Measurements from ENCODE around the gene CLOCK. TPM values are rescaled to one million over a fixed set of nuclear protein-coding genes. Genes with fewer than 3 reads are reported as not detected.

Gene CLOCK
- total and polyA plus RNA-seq, 9 of the 15 experiments (the other 6 are each of a cell fraction or from before 2014, with no cell fraction given), result 3.7 to 14.4 (median 9.4) TPM

DNA sequence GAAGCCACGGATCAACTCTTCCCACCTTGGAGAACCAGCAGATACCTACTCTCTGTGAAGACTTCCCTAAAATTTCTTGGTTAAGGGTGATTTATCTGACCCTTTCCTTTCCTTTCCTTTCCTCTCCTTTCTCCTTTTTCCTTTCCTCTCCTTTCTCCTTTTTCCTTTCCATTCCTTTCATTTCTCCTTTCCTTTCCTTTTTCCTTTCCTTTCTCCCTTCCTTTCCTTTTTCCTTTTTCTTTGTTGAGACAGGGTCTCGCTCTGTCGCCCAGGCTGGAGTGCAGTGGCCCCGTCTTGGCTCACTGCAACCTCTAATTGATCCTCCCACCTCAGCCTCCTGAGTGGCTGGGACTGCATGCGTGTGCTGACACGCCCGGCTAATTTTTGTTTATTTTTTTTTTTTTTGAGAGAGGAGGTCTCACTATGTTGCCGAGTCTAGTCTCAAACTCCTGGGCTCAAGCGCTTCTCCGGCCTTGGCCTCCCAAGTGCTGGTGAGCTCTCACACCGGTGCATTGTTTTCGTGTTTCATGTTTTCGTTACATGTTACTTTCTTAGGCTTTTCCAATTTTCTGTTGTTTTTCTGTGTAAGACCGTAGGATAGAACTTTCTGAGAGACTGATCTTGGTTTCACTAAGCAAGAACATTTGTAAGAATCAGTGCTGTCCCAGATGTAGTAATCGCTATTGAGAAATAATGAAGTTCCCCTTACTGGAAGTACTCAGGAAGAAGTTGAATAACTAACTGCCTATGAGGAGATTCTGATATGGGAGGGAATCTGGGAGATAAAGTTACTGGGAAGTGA lies 149.0 kb downstream of the CLOCK start (continued):
- no peak for TF ChIP-seq ETV6 (IDR thresholded peaks at IDR 0.05; ENCODE audit: borderline replicate concordance in 1 of 2, low read depth in 2 of 2, low read length in 1 of 2)
- TF ChIP-seq ETV6 (CRISPR knock-in tag; IDR thresholded peaks at IDR 0.05; ENCODE audit: borderline replicate concordance), result no peak
- TF ChIP-seq HSF4 (CRISPR knock-in tag; IDR thresholded peaks at IDR 0.05; ENCODE audit: borderline replicate concordance), result no peak
- no peak for TF ChIP-seq ZNF507 (tag; conservative IDR thresholded peaks at IDR 0.05)
- TF ChIP-seq LARP7 (IDR thresholded peaks at IDR 0.05), result peak; percentile 91; the same call in 1 of the 2 replicates
- TF ChIP-seq ZNF274 (IDR thresholded peaks at IDR 0.05; ENCODE audit: borderline replicate concordance, low read depth, low read length), result no peak
- TF ChIP-seq ZNF316 (IDR thresholded peaks at IDR 0.05), result no peak; the same call in 1 of the 2 replicates
- no peak for TF ChIP-seq E2F3 (CRISPR knock-in tag; IDR thresholded peaks at IDR 0.05)
- TF ChIP-seq CSDE1 (IDR thresholded peaks at IDR 0.05), result 0 out of 4 replicates have a peak, but pooled peaks of 1 of the 2 experiments have one; percentile 63
- peak; percentile 41; the same call in 1 of the 2 replicates for TF ChIP-seq POLR2A (conservative IDR thresholded peaks at IDR 0.05)
- TF ChIP-seq ZNF79 (CRISPR knock-in tag; IDR thresholded peaks at IDR 0.05; ENCODE audit: low read depth), result no peak
- TF ChIP-seq MTA3 (IDR thresholded peaks at IDR 0.05; ENCODE audit: borderline replicate concordance), result no peak
- peak in 1 of 2 experiments; percentile 6; a peak in 1 of 4 replicates for TF ChIP-seq MCM7 (IDR thresholded peaks at IDR 0.05)
- TF ChIP-seq ZFP30 (CRISPR knock-in tag; IDR thresholded peaks at IDR 0.05; ENCODE audit: borderline replicate concordance), result no peak
- TF ChIP-seq ZNF586 (CRISPR knock-in tag; conservative IDR thresholded peaks at IDR 0.05), result no peak
- TF ChIP-seq GABPB1 (CRISPR knock-in tag; IDR thresholded peaks at IDR 0.05), result no peak
- TF ChIP-seq, protein P1, sequence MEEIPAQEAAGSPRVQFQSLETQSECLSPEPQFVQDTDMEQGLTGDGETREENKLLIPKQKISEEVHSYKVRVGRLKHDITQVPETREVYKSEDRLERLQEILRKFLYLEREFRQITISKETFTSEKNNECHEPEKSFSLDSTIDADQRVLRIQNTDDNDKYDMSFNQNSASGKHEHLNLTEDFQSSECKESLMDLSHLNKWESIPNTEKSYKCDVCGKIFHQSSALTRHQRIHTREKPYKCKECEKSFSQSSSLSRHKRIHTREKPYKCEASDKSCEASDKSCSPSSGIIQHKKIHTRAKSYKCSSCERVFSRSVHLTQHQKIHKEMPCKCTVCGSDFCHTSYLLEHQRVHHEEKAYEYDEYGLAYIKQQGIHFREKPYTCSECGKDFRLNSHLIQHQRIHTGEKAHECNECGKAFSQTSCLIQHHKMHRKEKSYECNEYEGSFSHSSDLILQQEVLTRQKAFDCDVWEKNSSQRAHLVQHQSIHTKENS (CRISPR knock-in tag; IDR thresholded peaks at IDR 0.05), result no peak
- TF ChIP-seq TARDBP (IDR thresholded peaks at IDR 0.05), result no peak
- TF ChIP-seq, protein P2, sequence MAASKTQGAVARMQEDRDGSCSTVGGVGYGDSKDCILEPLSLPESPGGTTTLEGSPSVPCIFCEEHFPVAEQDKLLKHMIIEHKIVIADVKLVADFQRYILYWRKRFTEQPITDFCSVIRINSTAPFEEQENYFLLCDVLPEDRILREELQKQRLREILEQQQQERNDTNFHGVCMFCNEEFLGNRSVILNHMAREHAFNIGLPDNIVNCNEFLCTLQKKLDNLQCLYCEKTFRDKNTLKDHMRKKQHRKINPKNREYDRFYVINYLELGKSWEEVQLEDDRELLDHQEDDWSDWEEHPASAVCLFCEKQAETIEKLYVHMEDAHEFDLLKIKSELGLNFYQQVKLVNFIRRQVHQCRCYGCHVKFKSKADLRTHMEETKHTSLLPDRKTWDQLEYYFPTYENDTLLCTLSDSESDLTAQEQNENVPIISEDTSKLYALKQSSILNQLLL (CRISPR knock-in tag; IDR thresholded peaks at IDR 0.05; ENCODE audit: borderline replicate concordance), result no peak
- TF ChIP-seq PTBP1 (IDR thresholded peaks at IDR 0.05; ENCODE audit: low read depth, low read length), result no peak
- no peak for TF ChIP-seq MXI1 (IDR thresholded peaks at IDR 0.05; ENCODE audit: low read depth, low read length)
- no peak for TF ChIP-seq ZKSCAN1 (IDR thresholded peaks at IDR 0.05; ENCODE audit: low read depth, low read length)
- TF ChIP-seq NELFE (IDR thresholded peaks at IDR 0.05; ENCODE audit: insufficient read depth, insufficient read length), result no peak
- TF ChIP-seq, protein P3, sequence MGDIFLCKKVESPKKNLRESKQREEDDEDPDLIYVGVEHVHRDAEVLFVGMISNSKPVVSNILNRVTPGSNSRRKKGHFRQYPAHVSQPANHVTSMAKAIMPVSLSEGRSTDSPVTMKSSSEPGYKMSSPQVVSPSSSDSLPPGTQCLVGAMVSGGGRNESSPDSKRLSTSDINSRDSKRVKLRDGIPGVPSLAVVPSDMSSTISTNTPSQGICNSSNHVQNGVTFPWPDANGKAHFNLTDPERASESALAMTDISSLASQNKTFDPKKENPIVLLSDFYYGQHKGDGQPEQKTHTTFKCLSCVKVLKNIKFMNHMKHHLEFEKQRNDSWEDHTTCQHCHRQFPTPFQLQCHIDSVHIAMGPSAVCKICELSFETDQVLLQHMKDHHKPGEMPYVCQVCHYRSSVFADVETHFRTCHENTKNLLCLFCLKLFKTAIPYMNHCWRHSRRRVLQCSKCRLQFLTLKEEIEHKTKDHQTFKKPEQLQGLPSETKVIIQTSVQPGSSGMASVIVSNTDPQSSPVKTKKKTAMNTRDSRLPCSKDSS (IDR thresholded peaks at IDR 0.05; ENCODE audit: low read depth, partially characterized antibody), result peak; percentile 12
- no peak for TF ChIP-seq CBX5 (IDR thresholded peaks at IDR 0.05; ENCODE audit: borderline replicate concordance, low read depth)
- no peak for TF ChIP-seq JUND (IDR thresholded peaks at IDR 0.05; ENCODE audit: borderline replicate concordance, low read depth, low read length)
- TF ChIP-seq JUND (tag; IDR thresholded peaks at IDR 0.05; ENCODE audit: borderline replicate concordance, low read depth, low read length), result no peak
- TF ChIP-seq TEAD2 (tag; IDR thresholded peaks at IDR 0.05), result no peak

All from K562 (cell line).